Stimulated activated CD8-positive, alpha-beta memory T cell treated with anti-CD3 and anti-CD28 coated beads, Interleukin-4, amount 100 ng/mL, for 48 hours (primary cell): ENCODE data around the gene PPA1.
"Not testable (repeated sequence)": the region's sequence is repeated elsewhere in the genome, so short reads cannot be mapped to it uniquely, and the experiment has no call there.

ENCODE experiments used
- DNase-seq: peaks from one replicate; pipeline ENCODE4 v3.0.0-alpha.2; 2020

The PPA1 gene

DNA sequence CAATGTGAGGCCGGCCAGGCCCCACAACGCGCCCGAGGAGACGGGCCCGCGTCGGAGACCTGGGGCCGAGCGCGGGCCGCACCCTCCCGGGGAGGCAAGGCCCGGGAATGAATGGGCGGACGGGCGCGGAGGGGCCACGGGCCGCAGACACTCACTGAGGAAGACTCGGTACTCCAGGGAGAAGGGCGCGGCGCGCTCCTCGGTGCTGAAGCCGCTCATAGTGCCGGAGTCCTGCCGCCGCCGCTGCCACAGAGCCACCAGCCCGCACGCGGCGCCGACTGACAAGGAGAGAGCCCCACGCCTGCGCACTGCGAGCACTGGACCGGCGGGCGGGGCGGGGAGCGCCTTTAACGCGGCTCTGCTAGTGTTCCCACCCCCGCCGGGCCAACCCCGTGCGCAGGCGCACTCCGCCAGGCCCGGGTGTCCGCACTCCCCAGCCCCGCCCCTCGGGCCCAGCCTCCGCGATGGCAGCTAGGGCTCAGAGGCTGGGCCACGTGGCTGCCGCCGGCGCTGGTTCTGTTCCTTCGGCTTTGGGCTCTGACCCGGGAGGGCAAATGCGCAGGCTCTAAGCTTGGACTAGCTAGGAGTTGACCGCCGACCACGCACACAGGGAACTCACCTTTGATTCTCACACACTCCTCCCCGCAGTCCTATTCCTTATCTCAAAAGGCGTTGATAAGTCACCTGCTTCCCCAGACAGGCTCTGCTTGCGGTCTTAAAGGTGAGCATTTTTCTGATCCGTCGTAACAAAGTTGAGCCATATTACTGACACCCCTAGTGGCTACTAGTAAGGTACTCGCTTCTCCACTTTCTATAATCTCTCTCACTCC lies at the start of gene PPA1:
Gene PPA1 (minus strand): TSS at position 321 of the 830 bp plus-strand sequence. CDS start 102 bp downstream, at position 219.
- DNase-seq, result peak; percentile 99

DNA sequence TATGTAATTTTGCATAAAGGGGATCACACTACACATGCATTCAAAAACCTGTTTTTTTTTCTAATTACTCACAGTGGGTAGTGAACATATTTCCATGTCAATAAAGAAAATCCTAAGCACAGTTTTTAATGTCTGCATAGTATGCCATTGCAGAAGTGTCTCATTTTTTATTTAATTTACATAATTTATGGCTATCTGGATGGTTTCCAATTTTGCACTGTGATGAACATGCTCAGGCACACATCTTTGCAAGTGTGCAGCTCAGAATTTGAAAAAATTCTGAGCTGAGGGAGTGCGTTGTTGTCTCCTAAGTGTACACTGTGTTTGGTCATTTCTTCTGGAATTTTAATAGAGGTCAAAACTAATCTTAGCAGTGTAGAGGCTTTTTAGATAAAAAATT lies 48.4 kb upstream of the PPA1 start:
- DNase-seq, result no peak

DNA sequence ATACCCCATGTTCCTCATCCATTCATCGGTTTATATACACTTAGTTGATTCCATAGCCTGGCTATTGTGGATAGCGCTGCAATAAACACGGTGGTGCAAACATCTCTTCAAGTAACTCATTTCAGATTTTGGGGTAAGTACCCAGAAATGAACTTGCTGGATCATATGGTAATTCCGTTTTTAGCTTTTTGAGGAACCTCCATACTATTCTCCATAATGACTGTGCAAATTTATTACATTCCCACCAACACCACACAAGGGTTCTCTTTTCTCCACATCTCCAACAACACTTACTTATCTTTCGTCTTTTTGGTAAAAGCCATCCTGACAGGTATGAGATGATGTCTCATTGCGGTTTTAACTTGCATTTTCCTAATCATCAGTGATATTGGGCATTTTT lies 46.9 kb upstream of the PPA1 start:
- DNase-seq, result no peak

DNA sequence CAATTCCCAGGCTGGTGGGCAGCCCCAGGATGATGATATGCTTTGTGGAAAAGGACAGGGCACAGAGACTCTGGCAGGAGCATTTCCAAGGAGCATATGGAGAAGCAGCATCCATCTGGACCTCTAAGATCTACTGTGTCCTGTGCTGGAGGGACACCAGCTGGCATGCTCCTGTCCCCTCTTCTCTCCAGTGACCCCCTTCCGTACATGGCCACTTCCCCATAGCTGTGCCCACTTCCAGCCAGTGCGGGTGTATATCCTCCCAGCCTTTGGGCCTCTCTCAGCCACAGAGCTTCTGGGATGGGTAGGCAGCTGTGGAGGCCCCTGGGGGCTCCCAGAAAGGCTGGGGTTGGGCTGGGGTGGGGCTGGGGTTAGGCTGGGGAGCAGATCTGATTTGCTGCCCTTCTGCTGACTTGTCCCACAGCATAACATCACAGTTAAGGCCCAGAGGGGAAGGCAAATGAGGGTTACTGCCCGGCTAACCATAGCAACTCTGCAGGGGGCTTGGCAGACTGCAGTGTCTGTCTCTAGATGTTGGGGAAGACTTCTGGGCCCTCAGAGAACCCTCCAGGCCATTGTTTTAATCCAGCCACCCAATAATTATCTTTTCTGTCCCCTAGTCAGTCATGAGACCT lies 44.3 kb upstream of the PPA1 start:
- DNase-seq, result no peak

DNA sequence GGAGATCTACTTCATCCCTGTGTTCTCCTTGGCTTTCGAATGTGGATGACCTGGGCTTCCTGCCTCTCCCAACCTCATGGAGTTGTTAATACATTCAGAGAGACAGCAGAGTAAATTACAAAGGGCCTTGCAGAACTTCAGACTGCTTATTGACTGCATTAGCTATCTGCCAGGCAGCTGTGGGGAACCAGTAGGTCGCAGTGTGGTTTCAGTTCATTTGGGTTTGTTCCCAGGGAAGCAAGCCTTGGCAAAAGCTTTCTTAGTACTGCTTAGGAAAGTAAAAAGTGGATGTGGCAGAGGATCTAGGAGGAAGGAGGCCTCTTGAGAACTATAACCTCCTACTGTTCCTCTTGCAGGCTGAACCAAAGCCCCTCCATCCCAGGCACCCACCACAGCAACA lies 41.4 kb upstream of the PPA1 start:
- DNase-seq, result no peak

DNA sequence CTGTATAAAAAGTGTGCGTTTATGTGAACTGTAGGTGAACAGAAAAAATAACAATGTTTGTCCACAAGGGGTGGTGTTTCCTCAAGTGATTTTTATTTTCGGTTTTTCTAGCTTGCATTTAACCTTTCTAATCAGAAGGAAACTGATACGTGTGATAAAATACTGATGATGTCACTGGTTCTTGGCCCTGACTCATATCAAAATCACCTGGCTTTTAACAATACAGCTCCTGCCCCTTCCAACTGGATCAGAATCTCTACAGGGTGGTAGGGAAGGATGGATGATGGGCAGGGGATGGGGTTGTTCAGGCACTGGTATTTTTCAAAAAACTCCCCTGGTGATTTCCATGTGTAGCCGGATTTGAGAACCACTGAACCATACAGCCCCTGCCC lies 39.7 kb upstream of the PPA1 start:
- no peak for DNase-seq

DNA sequence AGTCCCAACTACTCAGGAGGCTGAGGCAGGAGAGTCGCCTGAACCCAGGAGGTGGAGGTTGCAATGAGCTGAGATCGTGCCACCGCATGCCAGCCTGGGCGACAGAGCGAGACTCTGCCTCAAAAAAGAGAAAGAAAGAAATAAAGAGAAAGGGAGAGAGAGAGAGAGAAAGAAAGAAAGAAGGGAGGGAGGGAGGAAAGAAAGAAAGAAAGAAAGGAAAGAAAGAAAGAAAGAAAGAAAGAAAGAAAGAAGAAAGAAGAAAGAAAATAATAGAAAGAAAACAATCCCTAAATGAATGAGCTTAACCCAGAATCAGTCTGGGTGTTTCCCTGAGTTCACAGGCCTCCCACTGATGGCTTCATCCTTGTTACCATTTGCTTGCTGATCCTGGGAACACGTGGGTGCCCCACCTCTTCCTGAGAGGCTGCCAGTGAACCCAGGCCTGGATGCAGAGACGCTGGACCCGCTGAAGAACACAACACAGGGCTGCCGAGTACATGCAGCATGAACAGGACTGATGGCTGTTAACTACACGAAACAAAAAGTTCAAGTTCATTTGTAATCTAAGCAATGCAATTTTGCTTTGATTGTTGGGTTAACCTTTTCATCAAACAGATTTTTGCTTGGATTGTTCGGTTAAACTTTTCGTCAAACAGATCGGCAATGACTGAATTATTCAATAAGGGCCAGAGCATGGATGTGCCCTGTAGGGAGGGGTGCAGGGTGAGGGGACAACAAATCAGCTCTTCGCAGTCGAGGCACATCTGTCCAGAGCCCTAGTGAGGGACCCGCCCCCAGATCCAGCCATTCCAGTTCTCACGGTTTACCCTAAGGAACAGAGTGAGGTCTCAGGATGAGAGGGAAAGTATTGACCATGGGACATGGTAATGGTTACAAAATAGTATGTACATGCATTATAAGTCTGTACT lies 39.0 kb upstream of the PPA1 start:
- DNase-seq, result no peak

DNA sequence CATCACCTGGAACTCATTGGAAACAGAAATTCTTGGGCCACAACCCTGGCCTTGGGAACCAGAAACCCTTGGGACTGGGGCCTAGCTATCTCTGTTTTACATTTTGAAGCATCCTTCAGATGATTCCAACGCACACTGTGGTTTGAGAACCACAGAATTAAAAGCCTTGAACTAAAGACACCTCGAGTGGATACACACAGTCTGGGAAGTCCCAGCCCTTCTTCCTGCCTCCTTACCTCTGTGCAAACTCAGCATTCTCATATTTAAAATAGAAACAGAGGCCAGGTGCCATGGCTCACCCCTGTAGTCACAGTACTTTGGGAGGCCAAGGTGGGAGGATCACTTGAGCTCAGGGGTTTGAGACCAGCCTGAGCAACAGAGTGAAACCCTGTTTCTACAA lies 37.7 kb upstream of the PPA1 start:
- DNase-seq, result no peak

DNA sequence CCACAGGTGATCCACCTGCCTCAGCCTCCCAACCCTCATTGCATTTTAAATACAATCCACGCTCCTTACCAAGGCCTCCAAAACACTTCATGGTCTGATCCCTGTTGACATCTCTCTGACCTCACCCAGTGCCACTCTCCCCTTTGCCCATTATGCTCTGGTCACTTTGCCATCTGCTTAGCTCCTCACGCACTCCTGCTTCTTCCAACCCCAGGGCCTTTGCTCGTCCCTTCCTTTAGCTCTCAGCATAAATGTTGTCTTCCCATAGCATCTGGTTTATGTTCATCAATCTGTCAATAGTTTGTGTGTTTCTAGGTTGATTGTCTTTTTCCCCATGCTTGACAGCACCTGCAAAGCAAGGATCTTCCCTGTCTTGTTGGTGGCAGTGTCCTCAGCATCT lies 36.5 kb upstream of the PPA1 start:
- DNase-seq, result no peak

DNA sequence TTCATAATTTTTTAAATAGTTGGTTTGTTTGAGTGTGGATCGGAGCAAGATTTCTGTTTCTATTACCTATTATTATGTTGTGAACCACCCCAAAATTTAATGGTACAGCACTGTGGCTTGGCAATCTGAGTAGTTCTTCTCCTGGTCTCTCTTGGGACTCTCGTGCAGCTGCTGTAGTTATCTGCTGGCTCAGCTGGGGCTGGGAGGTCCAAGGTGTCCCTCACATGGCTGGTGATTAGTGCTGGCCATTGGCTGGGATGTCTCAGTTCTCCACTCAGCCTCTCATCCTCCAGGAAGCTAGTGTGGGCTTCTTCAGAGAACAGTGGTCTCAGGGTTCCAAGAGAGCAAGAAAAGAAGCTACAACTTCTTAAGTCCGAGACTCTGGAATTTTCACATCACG lies 35.1 kb upstream of the PPA1 start:
- no peak for DNase-seq

DNA sequence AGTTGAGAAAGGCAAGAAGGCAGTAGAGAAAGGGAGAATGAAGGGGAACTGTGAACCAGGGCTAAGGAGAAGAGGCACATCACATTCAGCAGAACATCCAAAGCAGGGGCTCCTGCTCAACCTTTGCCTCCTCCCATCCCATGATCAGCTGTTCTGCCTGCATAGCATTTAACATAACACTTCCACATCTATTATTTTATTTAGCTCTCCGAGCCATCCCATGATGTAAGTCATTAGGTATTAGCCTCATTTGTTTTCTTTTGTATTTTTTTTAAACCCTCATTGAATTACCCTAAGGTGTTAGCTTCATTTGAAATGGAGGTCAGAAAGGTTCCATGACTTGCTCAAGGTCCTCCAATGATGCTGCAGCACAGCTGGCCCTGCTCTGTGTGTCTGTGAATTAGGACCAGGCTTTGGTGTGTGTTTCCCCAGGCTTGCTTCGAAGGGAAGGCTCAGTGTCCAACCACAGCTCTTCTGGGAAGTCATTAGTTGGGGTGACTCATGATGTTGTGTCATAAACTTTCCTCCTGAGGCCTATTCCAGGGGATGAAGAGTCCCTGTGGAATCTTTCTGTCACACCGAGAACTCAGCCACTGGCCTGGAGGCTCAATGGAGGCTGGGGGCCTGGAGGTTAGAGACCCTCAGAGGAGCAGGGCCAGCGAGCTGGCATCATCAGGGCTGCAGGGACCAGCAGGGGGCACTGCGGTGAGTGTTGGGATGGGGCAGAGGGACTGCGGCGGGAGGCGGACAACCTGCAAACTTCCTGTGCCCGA lies 34.1 kb upstream of the PPA1 start:
- peak; percentile 49 for DNase-seq

DNA sequence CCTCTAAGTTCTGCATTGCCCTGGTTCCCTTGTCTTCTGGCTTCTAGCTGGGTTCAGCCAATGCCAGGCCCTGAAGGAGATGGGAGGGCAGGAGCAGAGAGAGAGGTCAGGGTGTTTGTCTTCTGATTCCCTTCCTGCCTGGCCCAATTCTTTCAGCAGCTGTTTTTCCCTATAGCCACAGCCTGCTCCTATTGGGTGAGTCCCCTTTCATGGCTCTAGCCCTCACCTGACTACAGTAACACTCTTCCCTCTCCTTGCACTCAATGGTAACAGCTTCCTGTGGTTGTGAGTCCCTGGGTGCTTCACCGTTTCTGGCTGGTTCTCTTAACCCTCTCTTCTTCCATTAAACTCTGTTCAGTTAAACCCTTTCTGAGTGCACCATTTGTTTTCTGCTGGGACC lies 33.5 kb upstream of the PPA1 start:
- DNase-seq, result no peak

DNA sequence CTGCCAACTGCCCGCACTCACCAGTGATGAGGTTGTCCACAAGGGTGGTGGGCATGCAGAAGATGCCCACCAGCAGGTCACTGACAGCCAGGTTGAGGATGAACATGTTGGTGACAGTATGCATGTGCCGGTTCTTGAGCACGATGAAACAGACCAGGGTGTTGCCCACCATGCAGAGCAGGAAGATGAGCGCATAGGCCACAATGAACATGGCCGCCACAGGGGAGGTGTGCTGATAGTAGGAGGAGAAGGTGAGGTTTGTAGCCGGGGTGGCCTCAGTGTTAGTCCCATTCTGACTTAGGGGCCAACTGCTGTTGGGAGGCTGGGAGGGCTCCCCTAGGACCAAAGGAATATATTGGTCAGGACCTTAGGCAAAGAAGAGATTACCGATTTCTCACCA lies 32.8 kb upstream of the PPA1 start:
- no peak for DNase-seq

DNA sequence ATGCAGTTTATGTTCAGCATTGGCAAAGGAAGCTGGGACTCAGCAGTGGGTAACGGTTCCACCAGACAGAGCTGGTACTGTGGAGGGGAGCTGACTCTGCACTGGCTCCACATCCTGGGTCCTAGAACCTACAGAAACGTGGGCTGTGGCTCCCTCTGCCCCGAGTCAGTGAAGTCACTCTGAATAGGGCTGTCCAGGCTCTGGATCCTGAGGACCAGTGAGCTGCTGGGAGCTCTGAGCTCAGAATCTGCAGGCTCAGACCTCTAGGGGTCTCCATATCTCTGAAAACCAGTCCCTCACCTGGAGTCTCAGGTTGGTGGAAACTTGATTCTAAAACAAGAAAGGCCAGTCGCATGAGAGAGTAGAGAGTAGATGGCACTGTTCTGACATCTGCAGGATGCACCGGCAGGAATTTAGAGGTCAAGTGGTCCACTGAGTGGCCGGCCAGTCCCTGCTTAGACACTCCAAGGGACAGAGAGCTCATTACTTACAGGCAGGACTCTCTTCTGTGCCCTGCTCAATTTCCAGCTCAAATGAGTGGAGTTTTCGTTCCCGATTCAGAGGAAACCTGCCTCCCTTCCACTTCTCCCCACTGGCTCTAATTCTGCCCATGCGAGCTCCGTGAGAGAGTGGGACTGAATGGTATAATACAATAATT lies 31.9 kb upstream of the PPA1 start:
- no peak for DNase-seq

DNA sequence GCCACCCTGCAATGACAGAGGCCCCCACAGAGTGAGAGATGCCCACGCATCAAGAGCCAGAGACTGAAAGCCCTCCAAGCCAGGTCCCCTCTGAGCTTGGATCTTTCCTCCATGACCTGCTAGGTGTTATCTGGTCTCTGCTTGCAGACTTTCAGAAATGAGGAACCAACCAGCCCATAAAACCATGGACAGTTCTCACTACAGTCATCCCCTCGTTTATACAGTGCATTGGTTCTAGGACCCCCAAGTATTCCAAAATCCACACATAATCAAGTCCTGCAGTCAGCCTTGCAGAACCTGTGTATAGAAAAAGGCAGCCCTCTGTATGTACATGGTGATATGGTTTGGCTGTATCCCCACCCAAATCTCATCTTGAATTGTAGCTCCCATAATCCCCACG lies 27.5 kb upstream of the PPA1 start:
- no peak for DNase-seq

DNA sequence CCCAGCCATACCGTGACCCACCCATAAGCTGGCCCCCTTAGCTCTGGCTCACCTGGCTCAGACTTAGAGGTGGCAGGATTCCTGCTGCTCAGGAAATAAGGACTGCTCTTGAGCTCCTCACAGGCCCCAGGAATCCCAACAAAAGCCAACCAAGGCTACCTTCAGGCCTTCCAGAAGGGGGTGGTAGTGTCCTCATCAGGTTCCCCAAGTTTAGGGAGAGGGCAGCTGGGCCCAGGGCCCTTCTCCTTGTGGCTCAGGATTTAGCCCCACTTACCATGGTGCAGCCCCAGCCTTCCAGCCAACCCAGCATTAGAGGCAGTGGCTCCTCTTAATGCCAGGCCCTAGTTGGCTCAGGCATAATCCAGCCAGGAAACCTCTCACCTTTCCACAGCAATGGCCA lies 27.0 kb upstream of the PPA1 start:
- DNase-seq, result no peak

DNA sequence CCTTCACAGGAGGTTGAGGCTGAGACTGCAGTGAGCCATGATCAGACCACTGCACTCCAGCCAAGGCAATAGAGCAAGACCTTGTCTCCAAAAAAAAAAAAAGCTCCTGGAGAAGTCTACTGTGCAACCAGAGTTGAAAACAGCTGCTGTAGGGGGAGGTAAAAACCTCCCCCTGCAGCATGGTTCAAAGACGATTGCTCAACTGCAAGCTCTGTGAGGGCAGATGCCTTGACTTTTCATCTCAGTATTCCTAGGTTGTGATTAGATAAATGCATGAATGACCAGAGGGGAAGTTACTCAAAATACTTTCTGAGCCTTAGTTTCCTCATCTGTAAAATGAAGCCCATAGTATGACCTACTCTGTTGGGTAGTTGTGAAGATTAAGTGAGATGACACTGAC lies 25.0 kb upstream of the PPA1 start:
- no peak for DNase-seq

DNA sequence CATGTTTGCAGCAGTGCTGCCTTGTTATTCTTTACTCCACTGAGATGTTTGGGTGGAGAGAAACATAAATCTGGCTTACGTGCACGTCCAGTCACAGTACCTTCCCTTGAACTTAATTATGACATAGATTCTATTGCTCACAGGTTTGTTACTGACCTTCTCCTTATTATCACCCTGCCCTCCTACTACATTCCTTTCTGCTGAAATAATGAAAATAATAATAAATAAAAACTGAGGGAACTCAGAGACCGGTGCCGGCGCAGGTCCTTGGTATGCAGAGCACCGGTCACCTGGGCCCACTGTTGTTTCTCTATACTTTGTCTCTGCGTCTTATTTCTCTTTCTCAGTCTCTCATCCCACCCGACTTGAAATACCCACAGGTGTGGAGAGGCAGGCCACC lies 24.6 kb upstream of the PPA1 start:
- not testable (repeated sequence) for DNase-seq

DNA sequence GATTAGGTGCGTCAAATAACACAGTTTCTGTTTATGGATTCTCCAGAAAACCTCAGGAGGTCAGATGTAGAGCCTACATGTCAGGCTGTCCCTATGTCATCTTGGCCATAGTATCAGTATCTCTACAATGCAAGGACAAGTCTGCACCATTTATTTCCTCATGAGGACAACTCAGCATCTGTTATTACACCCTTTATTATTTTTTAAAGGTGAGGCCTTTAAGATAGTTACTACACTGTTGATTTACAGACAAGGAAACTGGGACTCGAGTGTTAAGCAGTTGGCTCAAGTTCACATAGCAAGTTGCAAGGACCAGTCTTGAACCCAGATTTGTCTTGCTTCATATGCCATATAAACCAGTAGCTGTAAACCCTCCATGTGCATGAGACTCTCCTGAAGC lies 23.2 kb upstream of the PPA1 start:
- DNase-seq, result no peak

DNA sequence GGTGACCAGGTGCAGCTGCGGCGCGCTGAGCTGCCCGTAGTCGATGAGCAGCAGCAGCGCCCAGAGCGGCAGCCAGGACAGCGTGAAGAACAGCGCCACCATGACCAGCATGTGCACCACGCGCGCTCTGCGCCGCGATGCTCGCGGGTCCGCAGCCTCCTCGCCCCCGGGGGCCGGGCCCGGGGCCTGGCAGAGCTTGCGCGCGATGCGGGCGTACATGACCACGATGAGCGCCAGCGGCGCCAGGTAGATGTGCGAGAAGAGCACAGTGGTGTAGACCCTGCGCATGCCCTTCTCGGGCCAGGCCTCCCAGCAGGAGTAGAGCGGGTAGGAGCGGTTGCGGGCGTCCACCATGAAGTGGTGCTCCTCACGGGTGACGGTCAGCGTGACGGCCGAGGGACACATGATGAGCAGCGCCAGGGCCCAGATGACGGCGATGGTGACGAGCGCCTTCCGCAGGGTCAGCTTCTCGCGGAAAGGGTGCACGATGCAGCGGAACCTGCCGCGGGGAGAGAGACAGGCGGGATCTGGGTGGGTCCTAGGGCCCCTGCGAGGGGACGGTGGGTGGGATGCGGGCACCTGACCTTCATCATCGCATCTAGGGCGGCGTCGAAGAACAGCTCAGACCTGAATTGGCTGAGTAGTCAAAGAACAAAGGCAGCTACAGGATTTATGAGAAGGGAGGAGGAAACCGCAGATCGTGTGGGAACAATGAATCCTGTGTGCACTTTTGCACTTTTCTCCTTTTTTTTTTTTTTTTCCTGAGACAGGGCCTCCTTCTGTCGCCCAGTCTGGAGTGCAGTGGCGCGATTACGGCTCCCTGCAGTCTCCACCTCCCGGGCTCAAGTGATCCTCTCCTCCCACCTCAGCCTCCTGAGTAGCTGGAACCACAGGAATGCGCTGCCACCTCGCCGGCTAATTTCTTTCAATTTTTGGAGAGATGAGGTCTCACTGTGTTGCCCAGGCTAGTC lies 22.4 kb upstream of the PPA1 start:
- DNase-seq, result no peak

DNA sequence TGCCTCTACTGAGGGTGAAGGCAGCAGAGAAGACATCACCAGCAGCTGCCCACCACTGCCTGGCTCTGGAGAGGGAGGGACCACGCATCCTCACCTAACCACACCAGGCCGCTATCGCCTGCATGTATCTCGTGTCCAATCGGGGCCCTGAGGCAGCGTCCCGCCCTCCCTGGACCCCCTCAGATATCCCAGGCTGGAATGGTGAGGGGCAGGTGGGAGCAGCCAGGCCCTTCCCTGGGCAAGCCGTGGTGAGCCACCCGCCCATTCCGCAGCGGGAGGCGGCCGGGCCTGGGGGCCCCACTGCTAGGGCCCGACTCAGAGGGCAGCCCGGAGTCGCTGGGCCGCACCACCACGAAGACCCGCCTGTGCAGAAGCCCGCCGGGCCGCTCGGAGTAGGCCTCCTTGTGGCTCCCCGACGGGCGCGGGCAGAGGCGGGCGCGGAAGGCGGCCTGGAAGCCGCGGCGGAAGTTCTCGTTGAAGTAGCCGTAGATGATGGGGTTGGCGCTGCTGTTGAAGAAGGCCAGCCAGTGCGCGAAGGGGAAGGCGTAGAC lies 21.6 kb upstream of the PPA1 start:
- DNase-seq, result no peak
